ENCODE data around the gene DACH2.

DACH2 gene

DNA sequence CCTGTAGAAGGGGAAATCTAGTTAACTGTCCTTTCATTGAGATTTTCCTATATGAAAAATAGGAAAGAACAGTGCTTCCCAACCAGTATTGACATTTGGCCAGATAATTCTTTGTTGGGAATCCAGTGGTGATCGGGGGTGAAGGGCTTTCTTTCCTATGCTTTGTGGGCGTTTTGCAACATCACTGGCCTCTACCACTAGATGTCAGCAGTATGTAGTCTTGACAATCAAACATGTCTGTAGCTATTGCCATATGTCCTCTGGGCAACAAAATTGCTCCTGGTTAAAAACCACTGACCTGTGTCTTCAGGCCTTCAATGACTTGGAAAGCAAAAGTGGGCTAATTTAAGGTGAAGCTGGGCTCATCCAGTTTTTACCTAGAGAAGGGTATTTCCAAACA lies 658.5 kb downstream of the DACH2 start:
- no peak for DNase-seq (ENCODE audit: low spot score)

DNA sequence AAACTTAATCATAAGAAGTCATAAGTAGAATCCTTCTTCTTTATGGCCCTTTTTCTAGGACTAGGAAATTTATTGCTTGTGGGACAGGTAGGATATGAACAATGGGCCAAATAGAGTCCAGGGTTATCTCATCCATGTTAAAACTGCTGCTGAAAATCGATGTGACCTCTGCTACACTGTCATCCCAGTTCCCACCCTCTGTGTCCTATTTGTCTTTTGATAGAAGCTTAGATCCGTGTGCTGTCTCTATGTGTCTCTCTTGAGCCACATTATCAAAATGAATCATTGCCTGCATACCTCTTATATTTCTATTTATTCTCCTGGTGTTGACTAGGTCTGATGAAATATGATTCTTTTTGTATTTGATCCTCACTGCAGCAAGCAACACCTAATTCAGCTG lies 661.4 kb downstream of the DACH2 start:
- DNase-seq (ENCODE audit: low spot score) = no peak

DNA sequence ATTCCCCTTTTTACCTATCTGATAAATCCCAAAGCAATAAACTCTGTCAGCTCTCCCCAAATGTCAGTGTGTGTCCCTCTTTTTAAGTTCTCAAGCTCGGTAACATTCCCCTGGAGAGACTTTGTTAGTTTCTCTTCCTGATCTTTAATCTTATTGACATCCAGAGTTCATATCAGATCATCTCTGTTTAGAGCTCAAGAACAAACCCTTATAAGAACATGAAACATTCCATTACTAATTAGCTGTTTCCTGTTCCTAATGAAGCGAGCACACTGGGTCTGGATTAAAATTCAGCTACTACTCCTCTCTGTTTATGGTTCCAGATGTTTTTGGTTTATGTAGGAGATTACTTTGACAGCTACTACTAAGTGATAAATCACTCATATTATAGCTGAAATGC lies 681.5 kb downstream of the DACH2 start:
- no peak for DNase-seq (ENCODE audit: low spot score)

DNA sequence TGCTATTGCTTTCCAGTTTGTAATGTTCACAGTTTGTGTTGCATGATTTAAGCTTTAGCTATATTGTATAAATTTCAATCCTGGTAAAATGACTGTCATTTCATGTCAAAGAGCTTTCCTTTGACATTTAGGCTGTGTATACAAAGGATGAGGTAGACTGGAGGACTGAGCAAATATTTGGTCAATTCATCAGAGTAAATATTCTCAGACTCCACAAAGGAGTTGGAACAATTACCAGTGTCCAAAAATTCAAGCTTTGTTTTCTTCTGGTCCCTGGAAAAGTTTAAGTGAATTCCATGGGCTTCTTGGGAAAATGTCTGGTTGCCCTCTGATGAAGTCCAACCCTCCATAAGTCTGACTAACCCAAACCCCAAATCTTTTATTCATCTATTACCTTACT lies 682.4 kb downstream of the DACH2 start:
- DNase-seq (ENCODE audit: low spot score) = no peak

DNA sequence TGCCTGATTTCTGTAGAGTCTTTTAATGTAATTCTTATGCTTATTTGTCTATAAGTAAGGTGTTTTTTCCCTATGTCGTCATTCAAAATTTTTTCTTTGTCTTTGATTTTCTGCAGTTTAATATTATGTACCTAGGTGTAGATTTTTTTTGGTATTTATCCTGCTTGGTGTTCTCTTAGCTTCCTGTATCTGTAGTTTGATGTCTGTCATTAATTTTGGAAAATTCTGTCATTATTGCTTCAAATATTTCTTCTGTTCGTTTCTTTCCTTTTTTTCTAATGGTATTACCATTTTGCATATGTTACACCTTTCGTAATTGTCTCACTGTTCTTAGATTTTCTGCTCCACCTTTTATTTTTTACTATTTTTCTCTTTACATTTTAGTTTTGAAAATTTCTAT lies 696.9 kb downstream of the DACH2 start:
- DNase-seq (ENCODE audit: low spot score) = no peak
